ENCODE results near the gene TBX10. TPM values are rescaled to one million over a fixed set of nuclear protein-coding genes. Genes with fewer than 3 reads are reported as not detected.

TBX10 gene
- total and polyA plus RNA-seq, 2 of the 8 experiments (the other 6 are each of a cell fraction or from before 2014, with no cell fraction given) = 0.09 TPM; not detected in 1

DNA sequence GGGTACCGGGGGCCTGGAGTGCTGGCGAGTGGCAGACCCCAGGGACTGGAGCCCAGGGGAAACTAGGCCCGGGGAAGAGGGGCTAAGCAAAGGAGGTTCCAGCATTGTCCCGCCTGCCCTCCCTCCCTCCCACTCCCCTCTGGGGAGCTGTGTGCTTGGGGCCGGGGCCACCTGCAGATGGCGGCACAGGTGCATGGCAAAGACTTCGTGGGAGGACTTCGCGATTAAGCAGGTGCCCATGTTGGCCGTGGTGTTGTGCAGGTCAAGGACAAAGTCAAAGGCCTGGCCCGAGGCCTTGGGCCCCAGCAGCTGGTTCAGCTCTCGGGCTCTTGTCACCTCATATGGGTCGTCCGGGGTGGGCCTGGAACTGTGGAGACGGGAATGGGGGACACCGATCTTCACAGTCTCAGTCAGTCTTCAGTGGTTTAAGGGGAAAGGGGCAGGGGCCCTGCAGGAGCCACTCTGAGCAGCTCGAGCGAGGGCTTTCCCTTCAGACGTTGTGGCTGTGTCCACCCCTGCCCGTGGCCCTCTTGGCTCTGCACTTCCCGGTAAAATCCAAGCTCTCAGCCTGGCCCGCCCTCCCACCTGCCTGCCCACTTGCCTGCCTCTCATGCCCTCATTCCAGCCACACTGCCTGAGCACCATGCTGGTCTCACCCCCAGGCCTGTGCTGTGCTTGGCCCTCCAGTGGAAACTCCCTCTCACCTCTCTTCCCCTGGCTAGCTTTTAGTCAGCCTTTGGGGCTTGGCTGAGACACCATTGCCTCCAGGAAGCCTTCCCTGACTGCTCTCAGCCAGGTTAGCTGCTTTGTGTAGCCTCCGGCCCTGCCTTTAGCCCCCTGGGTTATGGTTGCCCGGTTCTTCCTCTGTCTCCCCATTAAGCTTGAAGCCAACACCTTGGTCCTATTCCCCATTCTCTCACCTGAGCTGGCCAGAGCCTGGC, 6.2 kb upstream of the TBX10 start (continued):
- TF ChIP-seq E2F6 (IDR thresholded peaks at IDR 0.05) = peak; percentile 61; the same call in 1 of the 2 replicates
- TF ChIP-seq CTCF (IDR thresholded peaks at IDR 0.05; ENCODE audit: control extremely low read depth in 1 of 3, insufficient read depth in 1 of 3, low read depth in 1 of 3, low read length in 3 of 3) = peak in 2 of 3 experiments; percentile 55 to 66; a peak in 3 of 4 replicates
